ENCODE measurements around the gene SLC16A3. TPM values are rescaled to one million over a fixed set of nuclear protein-coding genes. Genes with fewer than 3 reads are reported as not detected.

Gene SLC16A3
- total and polyA plus RNA-seq, 2 donors from 2014 or later = 28.8 to 85.7 TPM

DNA sequence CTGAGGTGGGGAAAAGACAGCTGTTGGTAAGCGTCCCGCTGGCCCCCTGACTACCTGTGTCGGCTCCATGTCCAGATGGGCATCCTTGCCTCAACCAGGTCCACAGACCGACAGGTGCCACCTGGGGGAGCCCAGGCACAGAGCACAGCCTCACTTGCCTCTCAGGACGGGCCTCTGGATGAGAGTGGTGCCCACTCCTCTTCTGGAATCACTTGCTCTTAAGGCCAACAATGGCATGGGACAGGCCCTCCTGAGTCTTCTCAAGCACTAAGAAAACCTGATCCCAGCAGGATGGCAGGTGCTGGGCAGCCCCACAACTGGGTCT, 17.2 kb downstream of the SLC16A3 start:
- H3K9me3 ChIP-seq (ENCODE audit: control insufficient read depth in 2 of 3, insufficient read depth in 1 of 3, low read length in 3 of 3) = no peaks in the 10 kb centered on the region
- TF ChIP-seq, protein P1, sequence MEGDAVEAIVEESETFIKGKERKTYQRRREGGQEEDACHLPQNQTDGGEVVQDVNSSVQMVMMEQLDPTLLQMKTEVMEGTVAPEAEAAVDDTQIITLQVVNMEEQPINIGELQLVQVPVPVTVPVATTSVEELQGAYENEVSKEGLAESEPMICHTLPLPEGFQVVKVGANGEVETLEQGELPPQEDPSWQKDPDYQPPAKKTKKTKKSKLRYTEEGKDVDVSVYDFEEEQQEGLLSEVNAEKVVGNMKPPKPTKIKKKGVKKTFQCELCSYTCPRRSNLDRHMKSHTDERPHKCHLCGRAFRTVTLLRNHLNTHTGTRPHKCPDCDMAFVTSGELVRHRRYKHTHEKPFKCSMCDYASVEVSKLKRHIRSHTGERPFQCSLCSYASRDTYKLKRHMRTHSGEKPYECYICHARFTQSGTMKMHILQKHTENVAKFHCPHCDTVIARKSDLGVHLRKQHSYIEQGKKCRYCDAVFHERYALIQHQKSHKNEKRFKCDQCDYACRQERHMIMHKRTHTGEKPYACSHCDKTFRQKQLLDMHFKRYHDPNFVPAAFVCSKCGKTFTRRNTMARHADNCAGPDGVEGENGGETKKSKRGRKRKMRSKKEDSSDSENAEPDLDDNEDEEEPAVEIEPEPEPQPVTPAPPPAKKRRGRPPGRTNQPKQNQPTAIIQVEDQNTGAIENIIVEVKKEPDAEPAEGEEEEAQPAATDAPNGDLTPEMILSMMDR (IDR thresholded peaks at IDR 0.05; ENCODE audit: borderline replicate concordance, extremely low read depth, insufficient read depth) = no peak
- intact Hi-C loops (cut with DNase I) = no loop called here
- peaks cover 0 to 36% (median 22%) of the 10 kb centered on the region in 3 donors for H3K4me1 ChIP-seq (ENCODE audit: control insufficient read depth in 2 of 3, insufficient read depth in 2 of 3, low read depth in 1 of 3, low read length in 3 of 3)
- no peak overlapping the region for H3K9ac ChIP-seq (ENCODE audit: low read length in 3 of 3)
- H3K36me3 ChIP-seq (ENCODE audit: control insufficient read depth in 2 of 3, insufficient read depth in 3 of 3, low read length in 3 of 3) = peaks cover 4 to 82% (median 62%) of the 10 kb centered on the region in 3 donors
- DNase-seq (peak in 1 of 5 donors; percentile 74), FAIRE-seq (no peak)
- no peak overlapping the region for H3K4me3 ChIP-seq (ENCODE audit: low read length in 3 of 3)
- H3K27ac ChIP-seq (ENCODE audit: low read depth in 2 of 2, low read length in 2 of 2) = no peak overlapping the region
- H3K27me3 ChIP-seq (ENCODE audit: control insufficient read depth, insufficient read depth, low read length) = no peaks in the 10 kb centered on the region

DNA sequence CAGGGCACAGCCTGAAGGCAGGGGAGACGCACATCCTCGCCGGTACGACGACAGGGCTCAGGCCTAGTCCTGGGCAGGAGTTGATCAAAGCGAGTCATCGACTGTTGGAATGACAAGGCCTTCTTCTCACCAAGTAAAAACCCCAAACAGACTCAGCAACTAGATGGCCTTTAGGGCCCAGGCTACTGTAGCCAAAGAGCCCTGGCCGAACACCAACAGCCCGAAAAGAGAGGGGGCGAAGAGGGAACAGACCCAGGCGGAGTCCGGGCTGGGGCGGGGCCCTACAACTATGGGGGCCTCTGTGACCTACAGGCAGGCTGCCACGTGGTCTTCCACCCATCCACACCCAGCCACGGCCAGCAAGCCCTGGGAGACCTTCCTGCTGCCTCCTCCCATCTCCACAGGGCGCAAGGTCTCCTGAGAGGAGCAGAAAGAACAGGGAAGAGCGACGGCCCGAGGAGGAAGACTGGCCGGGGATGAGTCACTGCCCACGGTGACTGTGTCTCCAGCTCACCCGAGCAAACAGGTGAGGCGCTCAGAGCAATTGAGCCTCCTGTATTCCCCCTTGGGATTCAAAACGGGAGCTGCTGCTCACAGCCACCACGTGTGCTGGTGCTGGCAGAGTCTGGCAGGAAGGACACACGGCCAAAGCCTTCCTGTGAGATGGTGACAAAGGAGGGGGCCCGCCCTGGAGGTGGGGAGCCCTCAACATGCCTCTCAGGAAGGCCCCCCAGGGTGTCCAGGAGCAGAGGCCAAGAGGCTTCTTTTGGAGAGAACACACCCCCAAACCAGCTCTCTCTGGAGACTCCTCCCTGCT, 17.7 kb downstream of the SLC16A3 start:
- Histone ChIP-seq H3K4me3 (ENCODE audit: low read length in 3 of 3) (no peak overlapping the region), H3K4me1 (ENCODE audit: control insufficient read depth in 2 of 3, insufficient read depth in 2 of 3, low read depth in 1 of 3, low read length in 3 of 3) (peaks cover 0 to 30% (median 17%) of the 10 kb centered on the region in 3 donors), H3K9ac (ENCODE audit: low read length in 3 of 3) (peak overlapping the region in 1 of 3 donors; percentile 34), H3K27me3 (ENCODE audit: control insufficient read depth, insufficient read depth, low read length) (no peaks in the 10 kb centered on the region), H3K27ac (ENCODE audit: low read depth in 2 of 2, low read length in 2 of 2) (peak overlapping the region; percentile 32 to 60), H3K36me3 (ENCODE audit: control insufficient read depth in 2 of 3, insufficient read depth in 3 of 3, low read length in 3 of 3) (peaks cover 7 to 88% (median 68%) of the 10 kb centered on the region in 3 donors), H3K9me3 (ENCODE audit: control insufficient read depth in 2 of 3, insufficient read depth in 1 of 3, low read length in 3 of 3) (no peaks in the 10 kb centered on the region)
- intact Hi-C loops (cut with DNase I) = no loop called here
- TF ChIP-seq, protein P1 (IDR thresholded peaks at IDR 0.05; ENCODE audit: borderline replicate concordance, extremely low read depth, insufficient read depth) = no peak
- peak in 1 of 5 donors; percentile 81 for DNase-seq
- no peak for FAIRE-seq

DNA sequence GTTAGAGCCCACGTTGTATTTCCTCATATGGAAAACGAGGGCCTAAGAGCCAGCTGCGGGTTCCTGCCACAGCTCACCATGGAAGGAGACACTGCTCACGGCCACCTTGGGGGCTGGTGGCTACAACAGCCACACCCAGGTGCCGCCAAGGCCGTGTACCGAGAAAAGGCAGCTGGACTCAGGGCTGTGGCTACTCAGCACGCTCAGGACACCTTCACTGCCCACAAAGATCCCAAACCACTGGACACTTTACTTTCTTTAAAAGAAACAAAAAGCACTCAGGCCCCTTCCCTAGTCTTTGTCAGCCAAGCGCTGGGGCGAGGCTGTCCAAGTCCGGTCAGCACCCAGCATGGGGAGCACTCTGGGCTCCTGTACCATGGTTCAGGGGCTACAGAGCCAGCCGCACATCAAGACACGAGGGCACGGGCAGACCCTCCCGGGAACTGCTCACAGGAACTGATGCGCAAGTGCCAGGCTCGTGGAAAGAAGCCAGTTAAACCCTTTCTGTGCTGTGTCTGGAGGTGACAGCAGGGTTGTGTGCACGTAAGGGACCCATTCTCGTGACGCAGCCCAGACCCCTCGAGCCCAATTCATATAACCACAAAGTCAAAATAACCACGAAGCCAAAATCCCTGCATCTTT, 18.5 kb downstream of the SLC16A3 start:
- TF ChIP-seq, protein P1 (IDR thresholded peaks at IDR 0.05; ENCODE audit: borderline replicate concordance, extremely low read depth, insufficient read depth) = no peak
- peak overlapping the region in 1 of 3 donors; percentile 34 for H3K9ac ChIP-seq (ENCODE audit: low read length in 3 of 3)
- H3K4me3 ChIP-seq (ENCODE audit: low read length in 3 of 3) = no peak overlapping the region
- no peaks in the 10 kb centered on the region for H3K9me3 ChIP-seq (ENCODE audit: control insufficient read depth in 2 of 3, insufficient read depth in 1 of 3, low read length in 3 of 3)
- H3K4me1 ChIP-seq (ENCODE audit: control insufficient read depth in 2 of 3, insufficient read depth in 2 of 3, low read depth in 1 of 3, low read length in 3 of 3) = peaks cover 0 to 25% (median 14%) of the 10 kb centered on the region in 3 donors
- peaks cover 9 to 95% (median 72%) of the 10 kb centered on the region in 3 donors for H3K36me3 ChIP-seq (ENCODE audit: control insufficient read depth in 2 of 3, insufficient read depth in 3 of 3, low read length in 3 of 3)
- FAIRE-seq = no peak
- intact Hi-C loops (cut with DNase I) = no loop called here
- peak overlapping the region; percentile 32 to 60 for H3K27ac ChIP-seq (ENCODE audit: low read depth in 2 of 2, low read length in 2 of 2)
- DNase-seq = no peak
- no peaks in the 10 kb centered on the region for H3K27me3 ChIP-seq (ENCODE audit: control insufficient read depth, insufficient read depth, low read length)

All from kidney (tissue), 14 donors.